HFFc6 (cell line): ENCODE results near the gene MED23. TPM values are rescaled to one million over a fixed set of nuclear protein-coding genes. Genes with fewer than 3 reads are reported as not detected.

Experiments used
- DNase-seq: peaks from one replicate; pipeline ENCODE4 v3.0.0-alpha.2; 2018
- H3K27ac Mint-ChIP-seq: 2 replicates; pipeline ENCODE4 v1.8.0; 2020; ENCODE audit warnings: mild to moderate bottlenecking, mixed read lengths
- H3K27me3 Mint-ChIP-seq: 2 replicates; pipeline ENCODE4 v1.8.0; 2021; ENCODE audit warnings: mild to moderate bottlenecking, moderate library complexity, mixed read lengths; ENCODE audit not compliant: insufficient read depth
- H3K36me3 Mint-ChIP-seq: 2 replicates; pipeline ENCODE4 v1.8.0; 2021; ENCODE audit warnings: low read depth, mixed read lengths
- H3K4me1 Mint-ChIP-seq: 2 replicates; pipeline ENCODE4 v1.8.0; 2020; ENCODE audit warnings: low read depth, mixed read lengths
- H3K4me3 Mint-ChIP-seq: 2 replicates; pipeline ENCODE4 v1.8.0; 2020; ENCODE audit warnings: mild to moderate bottlenecking, moderate library complexity, mixed read lengths
- H3K9me3 Mint-ChIP-seq: 2 replicates; pipeline ENCODE4 v1.8.0; 2020; ENCODE audit warnings: mild to moderate bottlenecking, mixed read lengths
- CTCF ChIP-seq: fragments of 200-600 bp; sonication (generic); IDR thresholded peaks from 2 replicates; pipeline ENCODE4 v1.5.0; 2021; ENCODE audit warnings: antibody characterized with exemption, mild to moderate bottlenecking
- total RNA-seq, 6 experiments: library from RNA; stranded (reverse); fragmentation: NEBNext Ultra II Directional; extraction: Animal tissue kit (Norgen Biotek cat#: 25700); gene quantifications; 2 replicates in 1 of 6; 3 replicates in 5 of 6; pipeline ENCODE4 v1.2.3, GENCODE V29; 2021

MED23 gene
- total RNA-seq, 6 experiments from 2014 or later = 20.5 to 27.3 (median 23.8) TPM

- no peak overlapping the region for H3K4me3 Mint-ChIP-seq
- no peaks in the 10 kb centered on the region for H3K4me1 Mint-ChIP-seq
- H3K9me3 Mint-ChIP-seq = no peaks in the 10 kb centered on the region
- H3K27me3 Mint-ChIP-seq = no peaks in the 10 kb centered on the region
- no peak for DNase-seq
- peaks cover 3% of the 10 kb centered on the region; the same call in 1 of the 2 replicates for H3K36me3 Mint-ChIP-seq
- no peak for TF ChIP-seq CTCF
- H3K27ac Mint-ChIP-seq = no peak overlapping the region
These were observed 14.6 kb downstream of the MED23 start for GRCh38 chr6:131613296-131613925.

GRCh38 chr6:131602781-131603312 lies 25.2 kb downstream of the MED23 start:
- no peaks in the 10 kb centered on the region for H3K9me3 Mint-ChIP-seq
- DNase-seq = peak; percentile 90
- H3K27ac Mint-ChIP-seq = peak overlapping the region; percentile 81
- no peaks in the 10 kb centered on the region for H3K27me3 Mint-ChIP-seq
- TF ChIP-seq CTCF = no peak
- H3K36me3 Mint-ChIP-seq = peaks cover 33% of the 10 kb centered on the region
- H3K4me3 Mint-ChIP-seq = no peak overlapping the region
- H3K4me1 Mint-ChIP-seq = peaks cover 27% of the 10 kb centered on the region

- Mint-ChIP-seq H3K4me1 (peaks cover 27% of the 10 kb centered on the region), H3K4me3 (no peak overlapping the region), H3K27me3 (no peaks in the 10 kb centered on the region), H3K9me3 (no peaks in the 10 kb centered on the region), H3K36me3 (peaks cover 30% of the 10 kb centered on the region), H3K27ac (no peak overlapping the region)
- TF ChIP-seq CTCF = no peak
- no peak for DNase-seq
These were observed 27.3 kb downstream of the MED23 start for GRCh38 chr6:131600716-131601115.

GRCh38 chr6:131597446-131597845 lies 30.6 kb downstream of the MED23 start:
- peaks cover 4% of the 10 kb centered on the region; the same call in 1 of the 2 replicates for H3K4me1 Mint-ChIP-seq
- no peaks in the 10 kb centered on the region for H3K27me3 Mint-ChIP-seq
- H3K4me3 Mint-ChIP-seq = no peak overlapping the region
- H3K9me3 Mint-ChIP-seq = no peaks in the 10 kb centered on the region
- no peak for DNase-seq
- no peak overlapping the region for H3K27ac Mint-ChIP-seq
- peak; percentile 55 for TF ChIP-seq CTCF
- peaks cover 43% of the 10 kb centered on the region for H3K36me3 Mint-ChIP-seq

- H3K27ac Mint-ChIP-seq = no peak overlapping the region
- peaks cover 38% of the 10 kb centered on the region for H3K36me3 Mint-ChIP-seq
- H3K27me3 Mint-ChIP-seq = no peaks in the 10 kb centered on the region
- H3K4me1 Mint-ChIP-seq = no peaks in the 10 kb centered on the region
- DNase-seq = no peak
- TF ChIP-seq CTCF = no peak
- H3K9me3 Mint-ChIP-seq = no peaks in the 10 kb centered on the region
- no peak overlapping the region for H3K4me3 Mint-ChIP-seq
These were observed 34.0 kb downstream of the MED23 start for GRCh38 chr6:131594074-131594473.
